K562 (cell line): Measurements from ENCODE around the gene DPH5.
"Not testable (repeated sequence)": the region's sequence is repeated elsewhere in the genome, so short reads cannot be mapped to it uniquely, and the experiment has no call there.

Source experiments
- CTCF ChIP-seq, 3 experiments: IDR thresholded peaks in 2 of 3; conservative IDR thresholded peaks in 1 of 3; 2 replicates each; pipeline ENCODE4 v1.5.1; 2011 to 2012; ENCODE audit warnings: low read length in 3 of 3, mild to moderate bottlenecking in 3 of 3, control low read depth in 2 of 3, improper control_type of control experiment in 1 of 3, inconsistent platforms in 1 of 3, low read depth in 1 of 3, mixed read lengths in 1 of 3, moderate library complexity in 1 of 3; ENCODE audit not compliant: insufficient read depth in 2 of 3
- EZH2 ChIP-seq: IDR thresholded peaks from 2 replicates; pipeline ENCODE4 v1.6.1; 2012; ENCODE audit warnings: low read depth, mild to moderate bottlenecking, inconsistent platforms, low read length, borderline replicate concordance
- PREB ChIP-seq: sonication (generic); formaldehyde crosslinking; IDR thresholded peaks from 2 replicates; pipeline ENCODE4 v1.8.1; 2023; ENCODE audit warnings: mild to moderate bottlenecking, missing genetic modification reagents
- ZNF224 ChIP-seq: sonication (generic); formaldehyde crosslinking; IDR thresholded peaks from 2 replicates; pipeline ENCODE4 v1.8.0; 2022; ENCODE audit warnings: mild to moderate bottlenecking, missing genetic modification reagents
- ZNF699 ChIP-seq: fragments of 250-450 bp; sonication (Bioruptor Pico); IDR thresholded peaks from 2 replicates; pipeline ENCODE4 v1.8.0; 2021; ENCODE audit warnings: mild to moderate bottlenecking, moderate library complexity; ENCODE audit not compliant: insufficient replicate concordance
- TF ChIP-seq, protein P1 (sequence below): fragments of 450-650 bp; formaldehyde crosslinking; IDR thresholded peaks from 2 replicates; pipeline ENCODE4 v1.4.0; 2020; ENCODE audit warnings: mild to moderate bottlenecking, moderate library complexity

DNA sequence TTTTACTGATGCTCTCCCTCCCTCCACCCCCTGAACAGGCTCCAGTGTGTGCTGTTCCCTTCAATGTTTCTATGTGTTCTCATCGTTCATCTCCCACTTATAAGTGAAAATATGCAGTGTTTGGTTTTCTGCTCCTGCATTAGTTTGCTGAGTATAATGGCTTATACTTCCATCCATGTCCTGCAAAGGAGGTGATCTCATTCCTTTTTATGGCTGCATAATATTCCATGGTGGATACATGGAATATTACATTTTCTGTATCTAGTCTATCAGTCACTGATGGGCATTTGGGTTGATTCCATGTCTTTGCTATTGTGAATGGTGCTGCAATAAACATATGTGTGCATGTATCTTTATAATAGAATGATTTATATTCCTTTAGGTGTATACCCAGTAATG, 41.4 kb upstream of the DPH5 start:
- TF ChIP-seq EZH2; CTCF (IDR thresholded peaks at IDR 0.05 in 2 of 3, conservative IDR thresholded peaks at IDR 0.05 in 1 of 3; ENCODE audit: insufficient read depth in 2 of 3, low read depth in 1 of 3, low read length in 3 of 3); PREB (CRISPR knock-in tag); ZNF224 (CRISPR knock-in tag); ZNF699: not testable (repeated sequence)
- TF ChIP-seq, protein P1, sequence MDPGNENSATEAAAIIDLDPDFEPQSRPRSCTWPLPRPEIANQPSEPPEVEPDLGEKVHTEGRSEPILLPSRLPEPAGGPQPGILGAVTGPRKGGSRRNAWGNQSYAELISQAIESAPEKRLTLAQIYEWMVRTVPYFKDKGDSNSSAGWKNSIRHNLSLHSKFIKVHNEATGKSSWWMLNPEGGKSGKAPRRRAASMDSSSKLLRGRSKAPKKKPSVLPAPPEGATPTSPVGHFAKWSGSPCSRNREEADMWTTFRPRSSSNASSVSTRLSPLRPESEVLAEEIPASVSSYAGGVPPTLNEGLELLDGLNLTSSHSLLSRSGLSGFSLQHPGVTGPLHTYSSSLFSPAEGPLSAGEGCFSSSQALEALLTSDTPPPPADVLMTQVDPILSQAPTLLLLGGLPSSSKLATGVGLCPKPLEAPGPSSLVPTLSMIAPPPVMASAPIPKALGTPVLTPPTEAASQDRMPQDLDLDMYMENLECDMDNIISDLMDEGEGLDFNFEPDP = not testable (repeated sequence)
